Measurements from ENCODE around the gene SORCS2.

The SORCS2 gene

GRCh38 chr4:7713757-7714156 lies 521.4 kb downstream of the SORCS2 start:
- no peaks in the 10 kb centered on the region for H3K36me3 ChIP-seq (replicated peaks)
- no peak for DNase-seq
- TF ChIP-seq CTCF (IDR thresholded peaks at IDR 0.05; ENCODE audit: low read depth, low read length, missing control alignments): no peak
- in situ Hi-C loops (cut with HindIII; ENCODE audit: low pct_ligation_motif_present, low sequenced_read_pairs): no loop called here
- H3K4me3 ChIP-seq (ENCODE audit: low read depth, low read length): no peak overlapping the region
- no peak overlapping the region for H3K27ac ChIP-seq
- no peaks in the 10 kb centered on the region for H3K27me3 ChIP-seq (replicated peaks)

- Histone ChIP-seq H3K4me3 (ENCODE audit: low read depth, low read length) (no peak overlapping the region), H3K36me3 (replicated peaks) (no peaks in the 10 kb centered on the region), H3K27me3 (replicated peaks) (no peaks in the 10 kb centered on the region), H3K27ac (no peak overlapping the region)
- in situ Hi-C loops (cut with HindIII; ENCODE audit: low pct_ligation_motif_present, low sequenced_read_pairs): no loop called here
- TF ChIP-seq CTCF (IDR thresholded peaks at IDR 0.05; ENCODE audit: low read depth, low read length, missing control alignments): no peak
- DNase-seq: no peak
Measured at GRCh38 chr4:7714176-7714575, 521.8 kb downstream of the SORCS2 start.

- Histone ChIP-seq H3K27me3 (replicated peaks) (no peaks in the 10 kb centered on the region), H3K4me3 (ENCODE audit: low read depth, low read length) (no peak overlapping the region), H3K27ac (no peak overlapping the region), H3K36me3 (replicated peaks) (no peaks in the 10 kb centered on the region)
- TF ChIP-seq CTCF (IDR thresholded peaks at IDR 0.05; ENCODE audit: low read depth, low read length, missing control alignments): no peak
- no peak for DNase-seq
- in situ Hi-C loops (cut with HindIII; ENCODE audit: low pct_ligation_motif_present, low sequenced_read_pairs): no loop called here
Measured at GRCh38 chr4:7714738-7715137, 522.4 kb downstream of the SORCS2 start.

- TF ChIP-seq CTCF (IDR thresholded peaks at IDR 0.05; ENCODE audit: low read depth, low read length, missing control alignments): no peak
- H3K27me3 ChIP-seq (replicated peaks): no peaks in the 10 kb centered on the region
- H3K27ac ChIP-seq: no peak overlapping the region
- no peak for DNase-seq
- H3K36me3 ChIP-seq (replicated peaks): no peaks in the 10 kb centered on the region
- H3K4me3 ChIP-seq (ENCODE audit: low read depth, low read length): no peak overlapping the region
- in situ Hi-C loops (cut with HindIII; ENCODE audit: low pct_ligation_motif_present, low sequenced_read_pairs): no loop called here
Measured at GRCh38 chr4:7715271-7716009, 523.1 kb downstream of the SORCS2 start.

GRCh38 chr4:7716010-7716721 lies 523.8 kb downstream of the SORCS2 start:
- no peaks in the 10 kb centered on the region for H3K27me3 ChIP-seq (replicated peaks)
- H3K27ac ChIP-seq: no peak overlapping the region
- in situ Hi-C loops (cut with HindIII; ENCODE audit: low pct_ligation_motif_present, low sequenced_read_pairs): no loop called here

More at GRCh38 chr4:7716010-7716721, 523.8 kb downstream of the SORCS2 start:
- TF ChIP-seq CTCF (IDR thresholded peaks at IDR 0.05; ENCODE audit: low read depth, low read length, missing control alignments): no peak
- DNase-seq: no peak
- Histone ChIP-seq H3K36me3 (replicated peaks) (no peaks in the 10 kb centered on the region), H3K4me3 (ENCODE audit: low read depth, low read length) (no peak overlapping the region)

Data from brain microvascular endothelial cell (primary cell).